Rectal smooth muscle tissue (tissue), 1 donor: ENCODE measurements around the gene PANK2.

Source experiments
- H3K27ac ChIP-seq: one replicate; pipeline ENCODE4 v1.7.0; 2013; ENCODE audit warnings: low read depth, low read length, inconsistent platforms
- H3K27me3 ChIP-seq: one replicate; pipeline ENCODE4 v1.7.0; 2013; ENCODE audit warnings: low read length; ENCODE audit not compliant: control insufficient read depth, insufficient read depth
- H3K36me3 ChIP-seq: one replicate; pipeline ENCODE4 v1.7.0; 2013; ENCODE audit warnings: low read length; ENCODE audit not compliant: control insufficient read depth, insufficient read depth
- H3K4me1 ChIP-seq: one replicate; pipeline ENCODE4 v1.7.0; 2013; ENCODE audit warnings: low read length; ENCODE audit not compliant: control insufficient read depth, insufficient read depth
- H3K4me3 ChIP-seq: one replicate; pipeline ENCODE4 v1.7.0; 2013; ENCODE audit warnings: low read length
- H3K9ac ChIP-seq: one replicate; pipeline ENCODE4 v1.7.0; 2013; ENCODE audit warnings: low read length

The PANK2 gene

DNA sequence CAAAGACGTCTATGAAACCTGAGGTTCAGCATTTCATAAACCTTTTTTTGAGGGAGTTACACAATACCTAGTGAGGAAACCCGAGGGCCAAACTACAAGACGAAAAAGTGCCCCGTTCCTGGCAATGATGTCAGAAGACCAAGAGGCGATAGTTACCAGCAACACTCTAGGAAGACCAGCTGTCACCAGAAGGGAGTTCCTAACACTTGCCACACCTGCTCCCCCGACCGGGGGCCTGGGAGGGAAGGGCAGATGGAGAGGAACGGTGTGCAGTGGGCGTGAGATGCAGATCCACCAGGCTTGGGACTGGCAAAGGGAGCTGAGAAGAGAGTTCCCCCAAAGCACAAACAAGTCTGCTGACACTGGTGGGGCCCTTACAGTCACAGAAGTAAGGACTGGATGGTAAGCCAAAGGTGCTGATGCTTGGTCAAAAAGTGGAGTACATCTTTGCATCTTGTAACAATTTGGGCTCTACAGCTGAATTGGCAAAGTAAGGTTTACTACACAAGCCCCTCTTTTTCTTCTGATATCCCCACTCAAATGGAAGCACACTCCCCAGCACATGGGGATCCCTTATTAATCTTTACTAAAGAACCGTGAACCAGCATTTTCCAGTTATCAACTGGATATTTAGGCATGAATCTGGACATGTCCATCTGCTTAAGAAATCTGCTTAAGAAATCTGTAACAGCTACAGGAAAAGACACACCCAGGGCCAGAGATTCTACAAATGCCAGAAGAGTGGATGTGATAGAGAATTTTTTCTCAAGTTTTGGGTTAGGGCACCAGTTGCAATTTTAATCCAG, 38.5 kb downstream of the PANK2 start:
- Histone ChIP-seq H3K36me3 (peaks cover 11% of the 10 kb centered on the region), H3K4me1 (peaks cover 5% of the 10 kb centered on the region), H3K27ac (no peak overlapping the region), H3K27me3 (no peaks in the 10 kb centered on the region), H3K4me3 (no peak overlapping the region), H3K9ac (no peak overlapping the region)

DNA sequence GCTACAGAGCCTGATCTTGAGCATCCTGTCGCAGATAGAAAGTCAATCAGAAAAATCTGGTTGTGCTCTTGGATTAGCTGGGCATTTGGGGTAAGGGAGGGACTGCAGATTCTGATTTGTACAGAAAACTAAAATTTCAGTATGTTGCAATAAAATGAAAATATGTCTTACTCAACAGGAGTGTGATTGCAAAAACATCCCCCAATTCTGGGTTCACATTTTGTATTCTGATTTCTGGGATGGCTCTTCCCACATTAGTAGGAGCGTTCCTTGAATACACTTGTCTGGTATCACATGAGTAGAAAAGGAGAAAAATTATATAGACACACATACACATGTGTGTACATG, 40.5 kb downstream of the PANK2 start:
- Histone ChIP-seq H3K27ac (no peak overlapping the region), H3K4me3 (no peak overlapping the region), H3K4me1 (peaks cover 12% of the 10 kb centered on the region), H3K36me3 (peaks cover 4% of the 10 kb centered on the region), H3K27me3 (no peaks in the 10 kb centered on the region), H3K9ac (no peak overlapping the region)

DNA sequence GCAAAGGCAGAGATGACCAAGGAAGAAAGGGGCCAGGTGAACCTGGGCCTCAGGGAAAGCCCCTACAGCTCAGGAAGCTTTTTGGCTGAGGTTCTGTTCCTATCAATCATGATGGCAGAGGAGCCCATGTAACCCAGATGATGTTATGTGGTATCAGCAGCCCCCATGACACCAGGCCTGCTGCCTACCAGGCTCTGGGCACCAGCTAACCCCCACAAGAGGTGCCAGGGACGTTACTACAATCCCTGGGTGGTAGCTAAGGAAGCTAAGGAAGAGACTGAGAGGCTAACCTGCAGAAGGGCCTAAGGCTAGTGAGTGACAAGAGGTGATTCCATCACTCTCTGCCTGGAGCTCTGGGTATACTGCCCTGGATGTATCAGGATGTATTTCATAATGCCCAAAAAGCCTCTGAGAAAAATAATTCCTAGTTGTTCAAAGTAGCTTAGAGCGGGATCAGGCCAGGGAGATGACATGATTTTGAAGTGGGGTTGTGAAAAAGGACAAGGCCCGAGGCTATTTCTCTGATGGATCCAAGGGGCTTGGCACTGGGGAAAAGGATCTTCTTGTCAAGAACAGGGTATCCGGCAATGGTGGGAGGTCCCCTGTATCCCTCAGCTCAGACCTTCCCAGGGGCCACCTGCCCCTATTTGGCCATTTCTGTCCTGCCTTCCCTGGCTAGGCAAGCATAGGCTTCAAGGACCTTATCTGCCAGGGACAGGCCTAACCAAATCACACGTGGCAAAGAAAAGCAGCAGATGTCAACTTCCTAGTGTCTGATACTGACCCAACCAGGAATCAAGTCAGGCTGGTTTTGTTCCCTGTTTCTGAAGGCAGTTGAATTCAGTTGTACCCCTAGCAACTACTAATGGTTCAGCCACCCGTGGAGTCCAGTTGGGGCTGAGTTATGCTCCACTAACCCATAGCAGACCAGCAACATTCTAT, 41.3 kb downstream of the PANK2 start:
- Histone ChIP-seq H3K27ac (no peak overlapping the region), H3K4me1 (peaks cover 21% of the 10 kb centered on the region)

DNA sequence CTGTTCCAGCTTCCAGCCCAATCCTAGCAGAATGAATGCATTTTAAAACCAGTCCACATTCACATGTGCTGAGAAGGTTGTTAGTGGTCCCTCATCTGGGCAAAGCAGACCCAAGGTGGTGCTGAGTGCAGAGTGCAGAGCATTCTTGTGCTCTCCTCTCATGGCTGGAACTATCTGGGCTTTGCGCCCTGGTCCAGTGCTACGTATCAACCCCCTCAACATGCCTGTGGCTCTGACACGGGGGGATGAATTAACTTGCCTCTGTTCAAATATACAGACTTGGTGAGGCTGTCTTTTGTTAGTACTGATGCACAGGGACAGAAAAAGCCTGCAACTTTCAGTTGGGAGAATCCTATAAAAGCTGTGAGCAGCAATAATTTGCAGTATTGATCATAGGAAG, 42.5 kb downstream of the PANK2 start:
- no peak overlapping the region for H3K9ac ChIP-seq
- peaks cover 23% of the 10 kb centered on the region for H3K4me1 ChIP-seq
- no peak overlapping the region for H3K4me3 ChIP-seq
- H3K27me3 ChIP-seq: no peaks in the 10 kb centered on the region
- no peak overlapping the region for H3K27ac ChIP-seq
- no peaks in the 10 kb centered on the region for H3K36me3 ChIP-seq

More for the DNA sequence above, 41.3 kb downstream of the PANK2 start:
- Histone ChIP-seq H3K27me3 (no peaks in the 10 kb centered on the region), H3K36me3 (no peaks in the 10 kb centered on the region), H3K4me3 (no peak overlapping the region), H3K9ac (no peak overlapping the region)

DNA sequence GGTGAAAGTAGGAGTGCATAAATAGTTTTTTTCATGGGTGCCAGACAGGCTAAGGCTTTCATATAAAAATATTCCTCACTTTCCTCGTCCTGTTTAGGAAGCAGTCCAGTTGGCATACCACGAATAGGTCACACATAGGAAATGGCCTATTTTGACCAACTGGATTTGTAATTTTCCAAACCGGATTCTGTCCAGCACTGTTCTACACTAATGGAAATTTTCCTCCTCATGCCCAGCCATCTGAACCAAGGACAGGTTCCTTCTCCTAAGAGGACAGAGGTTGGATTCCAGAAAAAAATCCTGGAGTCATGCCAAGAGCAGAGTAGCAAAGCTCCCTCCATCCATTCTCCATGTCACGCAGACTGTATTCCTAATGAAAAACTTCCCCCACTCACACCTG, 43.1 kb downstream of the PANK2 start:
- Histone ChIP-seq H3K27me3 (no peaks in the 10 kb centered on the region), H3K9ac (no peak overlapping the region), H3K27ac (peak overlapping the region; percentile 50), H3K4me3 (peak overlapping the region; percentile 58), H3K36me3 (no peaks in the 10 kb centered on the region), H3K4me1 (peaks cover 23% of the 10 kb centered on the region)

DNA sequence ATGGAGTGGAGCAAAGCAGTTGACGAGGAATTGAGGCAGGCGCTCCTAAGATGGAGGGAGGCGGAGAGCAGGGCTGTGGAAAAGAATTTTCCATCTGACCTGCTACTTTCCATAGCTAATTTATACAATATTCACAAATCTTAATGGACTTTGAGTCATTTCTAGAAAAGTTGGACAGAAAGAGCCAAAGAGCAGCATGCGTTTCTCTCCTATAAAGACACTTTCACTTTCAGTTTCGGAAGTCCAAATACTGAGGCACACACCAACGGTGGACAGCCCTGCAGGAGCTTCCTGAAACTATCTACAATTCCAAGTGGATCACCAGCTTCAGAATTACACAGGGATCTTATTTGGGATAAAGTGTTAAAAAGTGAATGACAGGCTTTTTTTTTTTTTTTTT, 43.5 kb downstream of the PANK2 start:
- H3K27ac ChIP-seq: peak overlapping the region; percentile 50
- peak overlapping the region; percentile 58 for H3K4me3 ChIP-seq
- no peak overlapping the region for H3K9ac ChIP-seq
- no peaks in the 10 kb centered on the region for H3K27me3 ChIP-seq
- no peaks in the 10 kb centered on the region for H3K36me3 ChIP-seq
- H3K4me1 ChIP-seq: peaks cover 23% of the 10 kb centered on the region

DNA sequence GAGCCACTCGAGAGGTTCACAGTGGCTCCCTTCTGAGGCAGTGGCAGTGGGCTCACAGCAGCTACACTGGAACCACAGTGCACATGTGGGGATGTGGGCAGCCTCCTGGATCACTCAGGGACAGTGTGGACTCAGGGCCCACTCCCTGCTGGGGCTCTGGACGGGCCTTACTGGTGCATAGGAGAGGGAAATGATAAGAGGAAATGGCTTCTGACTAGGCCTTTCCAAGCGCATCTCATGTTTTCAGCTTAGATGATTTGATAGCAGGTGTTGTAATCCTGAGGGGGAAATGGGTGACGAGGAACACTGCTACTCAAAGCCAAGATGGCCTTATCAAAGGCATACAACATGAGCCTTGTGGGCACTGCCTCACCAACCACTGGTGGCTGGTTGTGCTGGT, 44.0 kb downstream of the PANK2 start:
- peak overlapping the region; percentile 50 for H3K27ac ChIP-seq
- no peaks in the 10 kb centered on the region for H3K36me3 ChIP-seq
- H3K9ac ChIP-seq: no peak overlapping the region
- no peaks in the 10 kb centered on the region for H3K27me3 ChIP-seq
- peak overlapping the region; percentile 58 for H3K4me3 ChIP-seq
- peaks cover 23% of the 10 kb centered on the region for H3K4me1 ChIP-seq

DNA sequence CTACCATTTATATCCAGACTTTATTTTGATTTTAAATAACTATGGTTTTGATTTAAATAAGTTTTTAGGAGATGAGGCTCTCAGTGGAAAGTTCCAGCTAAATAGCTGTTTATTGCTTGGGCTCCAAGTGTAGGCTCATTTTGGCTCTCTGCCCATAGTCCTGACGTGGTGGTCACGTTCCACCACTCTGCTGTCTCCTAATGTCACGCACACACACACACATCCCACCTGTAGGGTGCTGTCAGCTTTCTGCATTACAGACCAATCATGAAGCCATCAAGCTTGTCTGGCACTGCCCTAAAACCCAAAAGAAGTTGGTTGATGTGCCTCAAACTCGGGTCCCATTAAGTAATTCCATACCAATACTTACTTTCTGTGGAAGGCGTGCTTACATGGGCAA, 45.4 kb downstream of the PANK2 start:
- Histone ChIP-seq H3K9ac (no peak overlapping the region), H3K27me3 (no peaks in the 10 kb centered on the region), H3K27ac (peak overlapping the region; percentile 3), H3K4me3 (no peak overlapping the region), H3K36me3 (no peaks in the 10 kb centered on the region), H3K4me1 (peaks cover 23% of the 10 kb centered on the region)

DNA sequence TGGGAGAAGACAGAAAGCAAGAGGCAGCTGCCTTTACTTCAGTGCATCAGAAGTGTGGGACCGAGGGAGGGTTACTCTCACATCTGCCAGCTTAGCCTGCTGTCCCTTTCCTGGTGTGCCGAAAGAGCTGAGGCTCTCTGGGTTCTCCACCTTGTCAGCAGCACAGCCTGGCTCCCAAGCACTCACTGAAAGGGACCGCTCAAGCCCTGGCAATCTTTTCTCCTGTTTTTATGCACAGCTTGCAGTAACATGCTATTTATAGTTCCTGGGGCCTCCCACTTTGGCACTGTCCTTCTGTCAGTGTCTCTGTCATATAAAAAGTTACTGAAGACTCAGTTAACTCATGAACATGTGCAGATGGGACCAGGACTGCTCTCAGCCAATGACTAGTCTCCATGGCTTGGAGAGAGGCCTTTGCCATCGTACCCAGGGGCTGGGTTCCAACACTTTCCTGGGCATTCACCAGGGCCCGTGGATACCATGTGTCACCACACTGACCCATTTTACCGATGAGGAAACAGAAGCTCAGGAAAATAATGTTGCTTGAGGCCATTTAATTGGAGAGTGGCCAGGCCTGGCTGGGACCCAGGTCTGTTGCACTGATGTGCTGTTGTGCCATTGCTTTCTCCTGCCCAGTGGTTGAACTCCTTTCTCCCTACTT, 46.2 kb downstream of the PANK2 start:
- H3K27ac ChIP-seq: peak overlapping the region; percentile 3
- no peaks in the 10 kb centered on the region for H3K27me3 ChIP-seq
- H3K4me3 ChIP-seq: no peak overlapping the region
- no peaks in the 10 kb centered on the region for H3K36me3 ChIP-seq
- H3K4me1 ChIP-seq: peaks cover 23% of the 10 kb centered on the region
- no peak overlapping the region for H3K9ac ChIP-seq

DNA sequence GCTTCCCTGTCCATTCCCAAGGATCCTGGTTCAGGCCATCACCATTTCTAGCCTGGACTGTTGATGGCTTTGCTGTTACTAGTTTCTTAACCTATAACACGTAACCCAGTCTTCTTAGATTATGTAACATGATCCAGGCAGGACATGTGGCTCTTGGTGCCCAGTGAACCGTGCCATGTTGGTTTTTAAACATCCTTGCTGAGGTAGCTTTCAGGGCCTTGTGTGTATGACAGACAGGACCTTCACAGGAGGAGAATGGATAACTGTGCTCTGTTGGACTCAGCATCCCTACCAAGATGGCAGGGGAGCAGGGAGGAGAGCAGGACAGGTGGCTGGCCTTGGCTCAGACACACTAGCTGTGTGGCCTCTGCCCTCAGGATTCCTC, 46.8 kb downstream of the PANK2 start:
- Histone ChIP-seq H3K4me3 (no peak overlapping the region), H3K9ac (no peak overlapping the region), H3K4me1 (peaks cover 23% of the 10 kb centered on the region), H3K36me3 (no peaks in the 10 kb centered on the region), H3K27ac (no peak overlapping the region), H3K27me3 (no peaks in the 10 kb centered on the region)

DNA sequence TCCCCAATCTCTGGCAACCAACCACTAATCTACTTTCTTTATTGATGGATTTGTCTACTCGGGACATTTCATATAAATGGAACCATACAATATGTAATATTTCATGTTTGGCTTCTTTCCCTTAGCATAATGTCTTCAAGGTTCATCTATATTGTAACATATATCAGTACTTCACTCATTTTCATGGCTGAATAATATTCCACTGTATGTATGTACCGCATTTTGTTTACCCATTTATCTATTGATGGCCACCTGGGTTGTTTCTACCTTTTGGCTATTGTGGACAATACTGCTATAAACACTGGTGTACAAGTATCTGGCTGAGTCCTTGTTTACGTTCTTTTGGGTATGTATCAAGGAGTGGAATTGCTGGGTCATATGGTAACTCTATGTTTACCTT, 48.4 kb downstream of the PANK2 start:
- H3K36me3 ChIP-seq: no peaks in the 10 kb centered on the region
- H3K27ac ChIP-seq: no peak overlapping the region
- peaks cover 18% of the 10 kb centered on the region for H3K4me1 ChIP-seq
- H3K27me3 ChIP-seq: no peaks in the 10 kb centered on the region
- H3K4me3 ChIP-seq: no peak overlapping the region
- no peak overlapping the region for H3K9ac ChIP-seq

DNA sequence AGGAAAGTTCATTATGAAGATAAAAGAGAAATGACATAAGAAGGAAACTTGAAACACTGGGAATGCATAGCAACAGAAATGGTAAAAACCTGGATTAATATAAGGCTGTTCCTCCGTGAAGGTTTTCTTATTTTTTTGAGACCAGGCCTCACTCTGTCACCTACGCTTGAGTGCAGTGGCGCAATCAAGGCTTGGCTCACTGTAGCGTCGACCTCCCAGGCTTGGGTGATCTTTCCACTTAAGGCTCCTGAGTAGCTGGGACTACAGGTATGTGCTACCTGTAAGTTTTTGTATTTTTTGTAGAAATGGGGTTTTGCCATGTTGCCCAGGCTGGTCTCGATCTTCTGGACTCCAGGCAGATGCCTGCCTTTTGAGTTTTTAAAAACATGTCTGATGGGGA, 51.7 kb downstream of the PANK2 start:
- Histone ChIP-seq H3K27ac (no peak overlapping the region), H3K27me3 (no peaks in the 10 kb centered on the region), H3K36me3 (no peaks in the 10 kb centered on the region), H3K4me3 (no peak overlapping the region), H3K4me1 (no peaks in the 10 kb centered on the region), H3K9ac (no peak overlapping the region)
